Measurements from ENCODE around the gene CD101.

CD101 gene

DNA sequence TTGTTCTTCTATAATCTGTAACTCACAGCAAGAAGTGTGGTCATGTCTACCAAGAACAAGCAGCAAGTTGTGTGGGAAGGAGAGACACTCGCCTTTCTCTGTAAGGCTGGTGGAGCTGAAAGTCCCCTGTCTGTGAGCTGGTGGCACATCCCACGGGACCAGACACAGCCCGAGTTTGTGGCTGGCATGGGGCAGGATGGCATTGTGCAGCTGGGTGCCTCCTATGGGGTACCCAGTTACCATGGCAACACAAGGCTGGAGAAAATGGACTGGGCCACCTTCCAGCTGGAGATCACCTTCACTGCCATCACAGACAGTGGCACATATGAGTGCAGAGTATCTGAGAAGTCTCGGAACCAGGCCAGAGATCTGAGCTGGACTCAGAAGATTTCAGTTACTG, 15.5 kb downstream of the CD101 start:
- DNase-seq, result no peak

DNA sequence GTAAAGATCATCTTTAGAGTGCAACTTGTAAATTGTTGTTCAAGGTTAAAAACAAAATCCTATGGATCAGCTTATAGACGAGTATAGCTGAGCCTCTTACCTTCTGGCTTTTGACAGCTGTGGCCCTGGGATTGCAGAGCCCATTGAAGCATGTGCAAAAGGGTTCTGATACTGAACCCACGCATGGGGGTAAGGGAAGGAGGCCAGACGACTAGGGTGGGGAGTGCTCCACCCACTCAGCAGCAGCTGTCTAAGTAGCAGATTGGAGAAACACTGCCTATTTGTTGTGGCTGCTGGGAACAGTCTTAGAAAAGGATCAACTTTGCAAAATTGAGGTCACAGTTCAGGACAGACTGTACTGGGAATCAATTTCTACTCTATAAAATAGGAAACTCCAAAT, 16.1 kb downstream of the CD101 start:
- DNase-seq, result no peak

DNA sequence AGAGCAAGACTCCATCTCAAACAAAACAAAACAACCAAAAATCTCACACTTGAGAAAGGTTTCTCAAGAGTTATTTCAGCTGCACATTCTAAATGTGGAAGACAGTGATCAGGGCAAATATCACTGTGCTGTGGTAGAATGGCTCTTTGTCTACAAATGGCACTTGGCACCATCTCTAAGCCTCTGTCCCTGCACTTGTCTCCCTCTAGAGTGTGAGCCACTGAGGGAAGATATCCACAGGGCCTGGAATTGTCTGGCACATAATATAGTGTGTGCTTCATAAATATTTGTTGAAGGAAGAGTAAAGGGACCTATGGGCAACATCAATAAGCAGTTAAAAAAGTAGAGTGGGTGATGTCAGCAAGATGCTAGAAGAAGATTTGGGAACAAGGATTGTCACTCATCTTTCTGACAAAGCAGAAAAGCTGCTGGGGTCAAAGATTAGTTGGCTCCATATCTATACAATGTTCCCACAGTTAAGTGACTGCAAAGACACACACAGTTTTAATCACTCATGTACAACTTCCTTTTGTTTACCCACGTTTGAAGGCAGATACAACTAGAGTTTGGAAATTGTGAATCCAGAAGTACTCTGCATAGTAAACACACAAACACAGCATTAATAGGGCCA, 19.1 kb downstream of the CD101 start:
- no peak for DNase-seq

DNA sequence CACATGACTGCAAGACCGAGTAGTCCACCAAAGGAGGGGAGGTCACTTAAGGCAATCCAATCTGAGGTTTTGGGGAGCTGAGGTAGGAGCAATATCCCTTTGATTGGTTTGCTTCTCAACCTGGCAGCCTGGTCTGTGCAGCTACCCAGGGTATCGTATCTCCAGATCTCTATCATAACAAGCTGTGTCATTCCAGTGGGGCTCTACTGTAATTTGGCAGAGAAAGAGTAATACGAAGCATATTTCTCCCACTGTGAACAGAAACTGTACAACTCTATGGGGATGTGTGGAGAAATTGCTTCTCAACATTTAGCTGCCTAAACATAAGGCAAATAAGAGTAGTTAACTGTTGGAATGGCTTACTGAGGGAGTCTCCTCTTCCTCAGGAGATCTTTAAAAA, 20.6 kb downstream of the CD101 start:
- no peak for DNase-seq

DNA sequence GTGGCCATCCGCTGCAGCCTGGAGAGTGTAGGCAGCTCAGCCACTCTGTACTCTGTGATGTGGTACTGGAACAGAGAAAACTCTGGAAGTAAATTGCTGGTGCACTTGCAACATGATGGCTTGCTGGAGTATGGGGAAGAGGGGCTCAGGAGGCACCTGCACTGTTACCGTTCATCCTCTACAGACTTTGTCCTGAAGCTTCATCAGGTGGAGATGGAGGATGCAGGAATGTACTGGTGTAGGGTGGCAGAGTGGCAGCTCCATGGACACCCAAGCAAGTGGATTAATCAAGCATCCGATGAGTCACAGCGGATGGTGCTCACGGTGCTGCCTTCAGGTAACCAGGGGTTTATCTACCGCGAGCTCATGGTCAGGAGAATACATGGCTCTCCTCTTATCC, 24.0 kb downstream of the CD101 start:
- no peak for DNase-seq

DNA sequence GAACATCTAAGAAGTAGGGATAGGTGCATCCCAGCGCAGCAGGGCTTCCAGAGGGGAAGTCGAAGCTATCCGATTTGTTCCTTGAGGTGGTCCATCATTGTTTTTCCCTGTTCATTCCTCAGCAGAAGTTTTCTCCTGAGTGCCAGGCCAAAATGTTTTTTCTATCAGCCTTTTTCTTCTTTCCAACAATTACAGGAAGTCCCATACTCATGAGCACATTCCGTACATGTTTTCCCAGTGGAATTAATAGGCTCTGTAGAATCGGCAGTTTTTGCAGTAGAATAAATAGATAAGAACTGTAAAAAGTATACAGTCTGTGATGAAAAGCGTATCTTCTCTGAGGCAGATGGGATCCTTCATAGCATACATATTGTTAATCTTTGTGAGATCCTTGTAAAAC, 24.8 kb downstream of the CD101 start:
- DNase-seq, result no peak

DNA sequence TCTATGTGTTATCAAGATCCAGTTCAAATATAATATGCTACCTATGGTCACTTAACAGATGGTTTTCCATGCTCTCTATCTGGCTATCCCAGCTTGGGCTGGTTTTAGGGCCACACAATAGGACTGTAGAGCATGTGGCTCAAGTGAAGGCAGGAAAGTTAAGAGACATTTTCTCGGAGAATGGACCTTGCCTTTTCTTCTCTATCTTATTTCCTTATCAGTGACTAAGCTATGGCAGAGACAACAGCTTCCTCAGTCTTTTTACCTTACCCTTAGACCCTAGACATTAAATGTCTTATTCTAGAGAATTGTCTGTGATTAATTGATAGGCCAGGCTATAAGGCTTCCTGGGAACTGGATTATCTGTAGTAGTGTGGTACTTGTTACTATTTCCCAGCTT, 28.1 kb downstream of the CD101 start:
- no peak for DNase-seq

DNA sequence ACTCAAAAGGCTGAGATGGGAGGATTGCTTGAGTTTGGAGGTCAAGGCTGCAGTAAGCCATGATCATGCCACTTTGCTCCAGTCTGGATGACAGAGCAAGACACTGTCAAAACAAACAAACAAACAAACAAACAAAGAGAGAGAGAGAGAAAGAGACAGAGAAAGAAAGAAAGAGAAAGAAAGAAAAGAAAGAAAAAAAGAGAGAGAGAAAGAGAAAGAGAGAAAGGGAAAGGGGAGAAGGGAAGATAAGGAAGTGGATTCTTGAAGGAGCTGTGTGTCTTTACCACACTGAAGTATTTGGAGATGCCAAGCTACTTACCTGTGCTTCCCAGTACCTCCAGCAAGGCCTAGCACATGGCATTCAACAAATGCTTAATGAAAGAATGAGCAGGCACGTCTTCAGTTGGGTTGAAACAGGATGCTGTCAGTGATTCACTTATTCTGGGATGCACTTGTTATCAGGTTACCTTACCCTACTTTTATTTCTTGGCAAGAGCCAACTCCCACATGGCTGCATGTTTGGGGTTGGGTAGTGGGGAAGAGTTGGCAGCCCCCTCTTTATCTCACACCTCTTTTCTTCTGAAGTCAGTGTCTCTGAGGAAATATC, 28.8 kb downstream of the CD101 start:
- DNase-seq, result no peak

DNA sequence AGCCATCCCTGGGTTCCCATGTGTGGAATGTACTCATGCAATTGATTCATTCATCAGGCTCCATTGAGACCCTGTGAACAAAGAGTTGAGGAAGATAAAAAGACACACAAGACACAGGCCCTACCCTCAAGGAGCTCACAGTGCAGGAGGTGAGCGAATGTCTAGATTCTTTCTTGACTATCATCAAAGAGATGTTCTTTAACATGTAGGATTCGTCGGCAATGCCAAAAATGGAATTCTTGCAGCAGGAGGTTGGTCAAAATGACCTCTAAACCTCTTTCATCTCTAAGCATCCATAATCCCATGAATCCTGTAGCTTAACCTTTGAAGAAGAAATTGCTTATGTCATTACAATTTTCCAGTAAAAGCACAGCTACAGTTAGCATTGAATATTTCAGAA, 30.7 kb downstream of the CD101 start:
- DNase-seq, result no peak

DNA sequence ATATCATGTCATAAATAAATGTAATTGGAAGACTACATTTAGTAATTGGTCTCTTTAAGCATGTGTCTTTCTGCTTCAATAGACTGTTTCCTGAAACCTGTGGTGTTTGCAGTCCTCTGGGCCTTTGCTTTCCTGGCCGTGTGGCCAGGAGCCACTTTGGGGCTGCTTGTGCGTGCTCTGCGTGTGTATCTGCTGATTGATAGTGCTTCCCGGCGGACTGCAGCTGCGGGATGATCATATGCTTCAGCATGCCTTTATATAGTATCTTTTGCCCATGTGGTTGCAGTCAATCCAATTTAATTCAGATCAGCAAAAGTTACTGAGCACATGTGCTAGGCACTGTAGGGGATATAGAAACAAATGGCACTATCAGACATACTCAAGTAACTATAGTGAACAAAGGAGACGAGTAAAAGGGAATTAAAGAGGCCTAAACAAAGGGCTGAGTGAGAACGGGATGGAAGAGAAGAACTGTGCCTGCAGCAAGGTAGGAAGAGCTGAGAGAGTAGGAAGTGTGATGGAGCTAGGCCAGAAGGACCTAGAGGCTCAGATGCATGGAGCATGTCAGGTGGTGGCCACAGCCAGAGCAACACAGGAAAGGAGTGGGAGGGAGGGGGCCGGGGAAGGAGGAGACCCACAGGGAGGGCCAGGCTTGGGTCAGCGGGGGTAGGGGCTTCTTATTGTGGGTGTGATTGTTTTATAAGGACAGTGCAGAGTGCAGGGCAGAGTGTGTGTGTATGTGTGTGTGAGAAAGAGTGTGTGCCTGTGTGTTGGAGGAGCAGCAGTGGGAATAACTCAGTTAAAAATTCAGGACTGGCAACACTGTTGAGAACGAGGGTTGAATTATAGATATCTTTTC, 31.4 kb downstream of the CD101 start:
- DNase-seq, result no peak

DNA sequence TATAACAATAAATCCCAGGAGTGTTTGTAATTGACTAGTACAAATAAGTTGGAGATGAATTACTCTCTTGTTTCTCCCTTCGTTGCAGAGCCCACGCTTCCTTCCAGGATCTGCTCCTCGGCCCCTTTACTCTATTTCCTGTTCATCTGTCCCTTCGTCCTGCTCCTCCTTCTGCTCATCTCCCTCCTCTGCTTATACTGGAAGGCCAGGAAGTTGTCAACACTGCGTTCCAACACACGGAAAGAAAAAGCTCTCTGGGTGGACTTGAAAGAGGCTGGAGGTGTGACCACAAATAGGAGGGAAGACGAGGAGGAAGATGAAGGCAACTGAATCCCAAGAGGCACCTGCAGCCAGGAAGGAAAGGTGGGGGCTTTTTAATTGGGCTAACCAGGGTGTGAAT, 32.2 kb downstream of the CD101 start:
- DNase-seq, result no peak

DNA sequence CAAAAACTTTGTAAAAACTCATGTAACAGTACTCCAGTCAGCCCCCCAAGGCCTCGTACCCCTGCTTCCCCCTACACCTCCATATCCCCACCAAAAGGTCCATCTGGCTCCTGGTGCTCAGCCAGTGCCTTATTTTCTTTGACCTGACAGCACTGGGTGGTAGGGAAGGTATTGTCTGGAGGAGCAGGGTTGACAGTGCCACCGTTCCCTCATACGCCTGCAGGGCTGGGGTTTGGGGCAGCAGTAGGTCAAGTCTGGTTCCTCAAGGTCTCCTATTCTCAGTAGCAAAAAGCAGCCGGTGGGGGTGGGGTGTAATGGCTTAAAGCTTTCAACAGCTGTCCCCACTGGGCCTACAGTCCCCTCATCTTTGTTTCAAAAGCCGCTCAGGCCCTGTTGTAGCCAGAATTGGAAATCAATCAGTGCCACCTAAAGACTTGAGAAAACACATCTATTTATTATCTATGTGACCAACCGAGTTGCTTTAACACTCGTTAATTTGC, 33.3 kb downstream of the CD101 start:
- no peak for DNase-seq

DNA sequence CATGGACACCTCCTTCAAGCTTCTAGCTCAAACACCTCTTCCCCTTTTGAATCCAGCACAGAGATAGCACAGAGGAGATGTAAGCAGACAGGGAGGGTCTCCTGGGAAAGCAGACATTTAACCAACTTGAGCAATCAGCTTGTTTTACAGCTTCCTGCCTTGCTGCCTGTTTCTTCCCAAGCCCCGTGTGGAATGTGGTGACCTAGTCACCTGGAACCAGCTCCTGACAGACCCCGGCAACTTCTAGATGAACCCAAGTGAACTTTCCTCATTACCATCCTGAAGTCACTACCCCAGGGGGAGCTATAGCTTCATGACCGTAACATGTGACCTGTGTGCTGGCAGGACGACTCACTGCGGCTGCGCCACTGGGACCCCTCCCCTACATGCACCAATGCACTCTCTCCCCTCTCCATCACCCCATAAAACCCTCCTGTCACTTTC, 34.5 kb downstream of the CD101 start:
- no peak for DNase-seq

DNA sequence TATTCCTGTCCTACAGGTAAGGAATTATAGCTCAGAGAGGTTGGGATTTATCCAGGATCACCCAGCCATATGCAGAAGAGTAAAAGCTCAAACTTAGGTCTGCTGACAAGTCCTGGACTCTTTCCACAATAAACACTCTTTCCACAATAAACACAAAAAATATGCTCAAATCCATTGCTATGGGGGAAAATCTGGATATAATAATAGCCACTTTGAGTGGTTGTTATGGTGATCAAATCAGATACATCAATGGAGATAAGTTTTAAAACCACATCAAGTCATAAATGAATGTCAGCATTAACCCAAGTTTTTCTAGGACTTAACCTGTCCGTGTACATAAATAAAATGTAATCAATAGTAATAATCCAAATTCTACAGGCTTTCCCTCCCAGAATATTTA, 36.2 kb downstream of the CD101 start:
- DNase-seq, result no peak

DNA sequence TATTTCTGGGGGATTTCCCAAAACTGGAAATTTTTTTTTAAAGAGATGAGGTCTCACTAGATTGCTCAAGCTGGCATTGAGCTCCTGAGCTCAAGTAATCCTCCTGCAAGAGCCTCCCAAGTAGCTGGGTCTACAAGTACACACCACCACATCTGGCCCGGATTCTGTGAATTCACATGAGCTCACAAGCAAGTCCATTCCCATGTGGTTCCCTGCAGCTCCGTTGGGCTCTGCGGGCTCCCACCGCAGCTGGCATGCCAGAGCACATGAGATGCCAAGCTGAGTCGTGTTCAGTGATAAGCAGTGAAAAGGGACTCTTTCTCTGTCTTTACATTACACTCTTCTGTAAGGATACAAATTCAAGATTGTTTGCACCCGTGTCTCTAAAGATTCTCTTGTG, 36.7 kb downstream of the CD101 start:
- no peak for DNase-seq

DNA sequence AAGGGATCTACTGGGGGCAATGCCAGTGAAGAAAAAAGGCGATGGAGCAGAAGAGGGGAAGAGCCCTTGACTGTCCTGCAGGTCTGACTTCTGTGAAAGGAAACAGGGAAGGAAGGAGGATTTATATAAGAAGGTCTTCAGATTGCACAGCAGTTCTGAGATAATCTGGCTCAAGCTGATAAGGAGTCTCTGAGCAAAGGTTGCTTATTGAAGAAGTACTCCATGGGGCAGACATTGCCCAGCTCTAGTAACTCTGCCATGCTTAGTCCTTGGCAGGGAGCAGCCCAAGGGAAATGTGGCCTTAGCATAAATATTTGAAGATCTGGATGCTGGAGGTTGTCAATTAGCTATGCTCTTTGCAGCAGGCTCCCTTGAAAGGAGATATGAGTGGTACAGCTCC, 42.7 kb downstream of the CD101 start:
- no peak for DNase-seq

DNA sequence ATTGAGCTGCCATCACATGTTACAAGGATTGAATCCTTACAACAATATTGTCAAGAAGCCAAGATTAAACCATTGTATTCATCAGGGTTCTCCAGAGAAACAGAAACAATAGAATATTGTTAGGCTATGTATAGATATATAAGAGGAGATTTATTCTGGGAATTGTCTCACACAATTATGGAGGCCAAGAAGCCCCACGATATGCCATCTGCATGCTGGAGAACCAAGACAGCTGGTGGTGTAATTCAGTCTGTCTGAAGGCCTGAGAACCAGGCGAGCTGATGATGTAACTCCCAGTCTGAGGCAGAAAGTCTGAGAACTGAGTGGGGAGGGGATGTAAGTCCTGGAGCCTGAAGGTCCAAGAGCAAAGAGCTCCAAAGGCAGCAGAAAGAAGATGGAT, 44.1 kb downstream of the CD101 start:
- no peak for DNase-seq

DNA sequence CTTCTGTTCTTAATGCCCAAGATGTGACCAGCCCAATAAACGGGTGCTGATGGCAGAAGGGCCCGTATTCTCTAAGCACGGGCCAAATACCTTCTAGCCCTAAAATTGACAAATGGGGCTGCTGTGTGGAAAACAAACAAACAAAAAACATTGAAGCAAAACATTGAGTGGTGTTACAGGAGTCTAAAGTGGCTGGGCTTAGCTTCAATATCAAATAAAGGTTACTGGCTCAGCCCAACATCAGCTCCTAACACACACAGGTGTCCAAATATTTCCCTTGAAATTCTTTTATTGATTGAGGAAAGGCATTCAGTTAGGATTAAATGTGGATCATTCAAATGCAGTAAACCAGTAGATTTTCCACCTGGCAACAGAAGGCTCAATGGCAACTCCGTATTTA, 45.2 kb downstream of the CD101 start:
- DNase-seq, result no peak

DNA sequence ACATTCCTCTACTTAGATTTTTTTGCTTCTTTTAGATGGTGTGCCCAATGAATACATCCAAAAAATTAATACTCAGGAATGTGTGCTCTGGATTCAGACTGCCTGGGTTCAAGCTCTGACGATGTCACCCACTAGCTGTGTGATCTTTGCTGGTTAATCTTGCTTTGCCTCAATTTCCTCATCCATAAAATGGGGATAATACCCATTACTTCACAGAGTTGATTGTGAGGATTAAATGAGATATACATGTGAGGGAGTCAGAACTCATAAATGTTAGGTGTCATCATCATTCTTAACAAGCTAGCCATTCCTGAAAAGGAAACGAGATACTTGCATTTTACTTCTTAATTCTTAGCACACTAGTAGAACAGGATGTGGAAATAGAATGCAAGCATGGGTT, 45.7 kb downstream of the CD101 start:
- no peak for DNase-seq

DNA sequence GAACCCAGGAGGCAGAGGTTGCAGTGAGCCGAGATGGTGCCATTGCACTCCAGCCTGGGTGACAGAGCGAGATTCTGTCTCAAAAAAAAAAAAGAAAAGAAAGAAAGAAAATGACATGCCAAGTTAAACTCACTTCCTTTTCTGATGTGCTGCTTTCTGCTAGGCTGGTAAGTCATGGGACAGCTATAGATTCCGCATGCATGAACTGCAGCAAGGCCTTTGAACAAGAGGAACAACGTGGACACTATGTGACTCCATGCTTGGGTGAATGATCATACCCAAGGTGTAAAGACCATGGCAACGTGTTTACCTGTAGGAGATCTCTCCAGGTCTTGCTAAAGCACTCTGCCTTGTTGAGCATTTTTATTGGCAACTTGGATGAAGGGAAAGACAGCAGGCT, 48.3 kb downstream of the CD101 start:
- no peak for DNase-seq

DNA sequence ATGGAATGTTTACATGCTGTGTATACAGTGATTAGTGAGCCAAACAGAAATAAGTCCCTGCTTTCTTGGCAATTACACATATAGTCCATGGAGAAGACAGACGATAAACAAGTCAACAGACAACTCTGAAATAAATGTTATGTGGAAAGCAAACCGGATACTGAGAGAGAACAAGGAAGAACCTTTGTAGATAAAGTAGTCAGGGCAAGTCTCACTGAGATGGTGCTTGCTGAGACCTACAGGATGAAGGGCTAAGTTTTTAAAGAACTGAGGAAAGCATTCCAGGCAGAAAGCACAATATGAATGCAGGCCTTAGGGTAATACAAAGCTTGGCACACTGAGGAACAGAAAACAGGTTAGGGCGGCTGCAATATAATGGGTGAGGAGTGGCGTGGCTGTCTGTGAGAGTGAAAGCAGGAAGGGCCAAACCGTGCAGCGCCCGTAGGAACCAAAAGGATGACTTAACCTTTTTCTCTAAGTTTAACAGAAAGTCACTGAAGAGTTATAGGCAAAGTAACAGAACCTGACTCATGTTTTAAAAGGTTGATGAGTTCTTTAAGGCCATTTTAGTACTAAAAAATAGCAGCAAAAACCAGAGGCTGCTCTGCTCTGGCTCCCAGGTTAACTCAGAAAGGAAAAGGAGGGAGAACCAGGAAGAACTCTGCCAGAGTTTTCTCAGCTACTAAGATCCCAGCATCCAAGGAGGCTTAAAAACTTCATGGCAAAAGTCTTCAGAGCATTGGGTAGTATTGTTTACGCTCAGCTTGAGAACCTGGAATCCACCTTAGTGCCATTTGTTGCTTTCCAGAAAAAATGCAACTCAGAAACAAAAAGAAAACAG, 49.9 kb downstream of the CD101 start:
- DNase-seq, result peak in 1 of 5 experiments; percentile 77

DNA sequence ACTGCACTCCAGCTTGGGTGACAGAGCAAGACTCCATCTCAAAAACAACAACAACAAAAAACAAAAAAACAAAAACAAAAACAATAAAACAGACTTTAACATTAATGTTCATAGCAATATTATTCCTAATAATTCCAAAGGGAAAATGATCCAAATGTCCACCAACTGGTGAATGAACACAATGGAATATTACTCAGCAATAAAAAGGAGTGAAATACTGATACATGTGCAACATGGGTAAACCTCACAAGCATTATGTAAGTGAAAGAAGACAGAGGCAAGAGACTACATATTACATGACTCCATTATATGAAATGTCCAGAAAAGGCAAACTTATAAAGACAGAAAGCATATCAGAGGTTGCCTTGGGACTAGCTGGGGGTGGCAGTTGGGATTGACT, 52.5 kb downstream of the CD101 start:
- no peak for DNase-seq

DNA sequence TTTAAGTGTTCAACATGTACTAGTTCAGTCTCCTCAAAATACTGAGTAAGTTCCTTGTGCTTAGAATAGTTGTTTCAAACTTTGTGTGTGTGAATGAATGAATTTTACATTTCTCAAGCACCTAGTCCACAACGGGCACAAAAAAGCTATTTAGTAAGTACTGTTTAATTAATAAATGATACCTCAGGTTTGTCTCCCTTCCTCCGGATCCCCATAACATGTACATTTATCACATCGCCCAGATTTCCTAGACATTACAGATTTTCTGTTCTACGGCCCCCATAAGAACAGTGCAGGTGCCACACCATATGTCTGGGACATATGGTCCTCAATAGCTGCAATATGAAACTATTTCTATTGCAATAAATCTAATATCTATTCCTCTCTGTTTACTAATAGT, 57.2 kb downstream of the CD101 start:
- DNase-seq, result no peak

Data from T-helper 2 cell (primary cell).